Posterior cingulate gyrus (tissue), 11 donors: ENCODE measurements around the gene CD28.

Experiments
- DNase-seq, 10 donors: peaks; one replicate each; pipeline versions ENCODE4 v3.0.0 to v3.0.0-alpha.2; 2020 to 2021; ENCODE audit warnings: mixed read lengths in 3 of 10
- intact Hi-C: fragments of 100-400 bp; cut with DNase I; formaldehyde crosslinking; loops from one replicate; pipeline ENCODE4 v1.15.1; 2023

Gene CD28

GRCh38 chr2:203706403-203706802, at the start of gene CD28:
Gene CD28, plus strand, starts transcription at chr2:203706639. Its CDS starts 58 bp downstream, at chr2:203706697.
- intact Hi-C loops = no loop called here
- peak in 1 of 10 donors; percentile 60 for DNase-seq

GRCh38 chr2:203659331-203660049, 46.9 kb upstream of the CD28 start:
- intact Hi-C loops = loop anchor here (10.0 kb wide), 1 partner anchor 125 kb away; no protein-coding TSS in a partner anchor
- DNase-seq = no peak

- intact Hi-C loops = no loop called here
- DNase-seq = no peak
These were observed 46.0 kb upstream of the CD28 start for GRCh38 chr2:203660465-203660864.

- intact Hi-C loops = no loop called here
- no peak for DNase-seq
These were observed 45.0 kb upstream of the CD28 start for GRCh38 chr2:203661279-203661908.

- DNase-seq = no peak
- intact Hi-C loops = no loop called here
These were observed 44.0 kb upstream of the CD28 start for GRCh38 chr2:203662487-203662886.

GRCh38 chr2:203662951-203663350, 43.5 kb upstream of the CD28 start:
- intact Hi-C loops = no loop called here

GRCh38 chr2:203664029-203664755, 42.2 kb upstream of the CD28 start:
- DNase-seq = no peak
- intact Hi-C loops = no loop called here

More at GRCh38 chr2:203662951-203663350, 43.5 kb upstream of the CD28 start:
- no peak for DNase-seq

GRCh38 chr2:203667838-203668237, 38.6 kb upstream of the CD28 start:
- DNase-seq = no peak
- intact Hi-C loops = no loop called here

GRCh38 chr2:203669820-203670219, 36.6 kb upstream of the CD28 start:
- intact Hi-C loops = no loop called here
- no peak for DNase-seq

GRCh38 chr2:203670939-203671338, 35.5 kb upstream of the CD28 start:
- no peak for DNase-seq
- intact Hi-C loops = no loop called here

GRCh38 chr2:203671876-203672275, 34.6 kb upstream of the CD28 start:
- intact Hi-C loops = no loop called here
- no peak for DNase-seq

GRCh38 chr2:203672856-203673255, 33.6 kb upstream of the CD28 start:
- DNase-seq = no peak
- intact Hi-C loops = no loop called here

GRCh38 chr2:203673933-203674332, 32.5 kb upstream of the CD28 start:
- intact Hi-C loops = no loop called here
- peak in 1 of 10 donors; percentile 53 for DNase-seq

GRCh38 chr2:203675086-203675485, 31.4 kb upstream of the CD28 start:
- intact Hi-C loops = no loop called here

GRCh38 chr2:203678971-203679370, 27.5 kb upstream of the CD28 start:
- intact Hi-C loops = no loop called here
- no peak for DNase-seq

More at GRCh38 chr2:203675086-203675485, 31.4 kb upstream of the CD28 start:
- DNase-seq = no peak

GRCh38 chr2:203679401-203679800, 27.0 kb upstream of the CD28 start:
- DNase-seq = no peak
- intact Hi-C loops = no loop called here

GRCh38 chr2:203681978-203682377, 24.5 kb upstream of the CD28 start:
- intact Hi-C loops = no loop called here
- peak in 1 of 10 donors; percentile 68 for DNase-seq

GRCh38 chr2:203682688-203683130, 23.7 kb upstream of the CD28 start:
- intact Hi-C loops = no loop called here
- no peak for DNase-seq

- intact Hi-C loops = no loop called here
- DNase-seq = no peak
These were observed 23.0 kb upstream of the CD28 start for GRCh38 chr2:203683421-203683820.

GRCh38 chr2:203683932-203684556, 22.4 kb upstream of the CD28 start:
- no peak for DNase-seq
- intact Hi-C loops = no loop called here

GRCh38 chr2:203685081-203685621, 21.3 kb upstream of the CD28 start:
- no peak for DNase-seq
- intact Hi-C loops = no loop called here
